K562 (cell line): ENCODE data around the gene COL8A2. TPM values are rescaled to one million over a fixed set of nuclear protein-coding genes. Genes with fewer than 3 reads are reported as not detected.

Source experiments
- ATAC-seq: fragments of 200-7000 bp; cut with Tn5 transposase; 3 replicates; pipeline ENCODE4 v1.9.1; 2020; ENCODE audit warnings: moderate library complexity
- BruUV-seq: library from RNA; stranded (reverse); fragments of 400-500 nt; replicated peaks from 2 replicates; lab custom pipeline; 2021; lab: Mats Ljungman, UMichigan
- CTCF ChIA-PET: fragments of 300-600 bp; formaldehyde crosslinking; extraction: SDS; loops from one replicate; lab custom pipeline; 2021; ENCODE audit warnings: low intra/inter-chr PET ratio; lab: Yijun Ruan, JAX
- POLR2A ChIA-PET: fragments of 300-600, 350-650 bp; sonication (Branson Sonifier 250); formaldehyde crosslinking; extraction: SDS; loops from one replicate; lab custom pipeline; 2021; ENCODE audit warnings: antibody characterized with exemption, inconsistent platforms; lab: Yijun Ruan, JAX
- DNase-seq, 4 experiments: peaks; one replicate each; pipeline versions ENCODE4 v3.0.0 to v3.0.0-alpha.2; 2011 to 2018; ENCODE audit warnings: low spot score in 3 of 4, mixed read lengths in 3 of 4; ENCODE audit errors: extremely low read depth in 1 of 4
- FAIRE-seq: peaks from 2 replicates; lab custom pipeline; 2011; peaks lifted over from hg19 to GRCh38; lab: Jason Lieb, UNC
- H2AFZ ChIP-seq: 2 replicates; pipeline ENCODE4 v1.6.0; 2011; ENCODE audit warnings: low read depth, low read length, control low read depth, inconsistent platforms
- H3K27ac ChIP-seq: fragments of 200-600 bp; 3 replicates; pipeline ENCODE4 v1.8.0; 2011; ENCODE audit warnings: low read depth, mild to moderate bottlenecking, control low read depth, inconsistent platforms, low read length, moderate library complexity, mixed read lengths; ENCODE audit errors: extremely low read depth
- H3K27me3 ChIP-seq, 2 experiments: fragments of 300-600 bp in 1 of 2; 2 replicates in 1 of 2; 3 replicates in 1 of 2; pipeline versions ENCODE4 v1.6.0 to v1.8.0; 2011; ENCODE audit warnings: inconsistent platforms in 2 of 2, low read length in 2 of 2, mild to moderate bottlenecking in 1 of 2, mixed read lengths in 1 of 2, moderate library complexity in 1 of 2; ENCODE audit not compliant: control insufficient read depth in 2 of 2, insufficient read depth in 2 of 2
- H3K36me3 ChIP-seq: fragments of 300-600 bp; 3 replicates; pipeline ENCODE4 v1.8.0; 2011; ENCODE audit warnings: mild to moderate bottlenecking, low read length, inconsistent platforms; ENCODE audit not compliant: control insufficient read depth, insufficient read depth
- H3K4me1 ChIP-seq, 2 experiments: fragments of 200-600 bp in 1 of 2; replicated peaks in 1 of 2; 2 replicates in 1 of 2; 3 replicates in 1 of 2; pipeline versions ENCODE4 v1.5.1 to v1.8.0; 2011; ENCODE audit warnings: inconsistent platforms in 2 of 2, low read length in 2 of 2, mild to moderate bottlenecking in 1 of 2, mixed read lengths in 1 of 2, moderate library complexity in 1 of 2; ENCODE audit not compliant: control insufficient read depth in 2 of 2, insufficient read depth in 2 of 2
- H3K4me2 ChIP-seq: 2 replicates; pipeline ENCODE4 v1.6.1; 2011; ENCODE audit warnings: low read length, control low read depth, inconsistent platforms, mixed read lengths; ENCODE audit not compliant: insufficient read depth
- H3K4me3 ChIP-seq: fragments of 200-600 bp; sonication (generic), shearing (Covaris generic); 2 replicates; pipeline ENCODE4 v1.5.1; 2016; ENCODE audit warnings: control low read depth, inconsistent platforms
- H3K79me2 ChIP-seq: fragments of 200-600 bp; 3 replicates; pipeline ENCODE4 v1.8.0; 2011; ENCODE audit warnings: low read length, inconsistent platforms; ENCODE audit not compliant: control insufficient read depth, insufficient read depth
- H3K9ac ChIP-seq, 2 experiments: 2 replicates each; pipeline versions ENCODE4 v1.6.0 to v1.6.1; 2011; ENCODE audit warnings: low read depth in 2 of 2, low read length in 2 of 2, control low read depth in 1 of 2, inconsistent platforms in 1 of 2, mild to moderate bottlenecking in 1 of 2, mixed read lengths in 1 of 2; ENCODE audit not compliant: insufficient read depth in 1 of 2
- H3K9me1 ChIP-seq: one replicate; pipeline ENCODE4 v1.6.0; 2011; ENCODE audit warnings: inconsistent platforms, mild to moderate bottlenecking, low read length, moderate library complexity; ENCODE audit not compliant: control insufficient read depth, insufficient read depth
- H3K9me3 ChIP-seq: replicated peaks from 2 replicates; pipeline ENCODE4 v1.5.1; 2011; ENCODE audit warnings: low read depth, low read length, inconsistent platforms; ENCODE audit not compliant: control insufficient read depth, insufficient read depth
- H4K20me1 ChIP-seq: replicated peaks from 2 replicates; pipeline ENCODE4 v1.6.1; 2011; ENCODE audit warnings: low read length, inconsistent platforms, mixed read lengths; ENCODE audit not compliant: control insufficient read depth, insufficient read depth
- BRF2 ChIP-seq: IDR thresholded peaks from 3 replicates; pipeline ENCODE4 v1.6.1; 2011; ENCODE audit warnings: borderline replicate concordance, mild to moderate bottlenecking; ENCODE audit not compliant: insufficient read length, insufficient read depth
- CTCF ChIP-seq, 3 experiments: IDR thresholded peaks in 2 of 3; conservative IDR thresholded peaks in 1 of 3; 2 replicates each; pipeline ENCODE4 v1.5.1; 2011 to 2012; ENCODE audit warnings: low read length in 3 of 3, mild to moderate bottlenecking in 3 of 3, control low read depth in 2 of 3, improper control_type of control experiment in 1 of 3, inconsistent platforms in 1 of 3, low read depth in 1 of 3, mixed read lengths in 1 of 3, moderate library complexity in 1 of 3; ENCODE audit not compliant: insufficient read depth in 2 of 3
- ZNF354B ChIP-seq: fragments of 250-450 bp; sonication (Bioruptor Pico); IDR thresholded peaks from 2 replicates; pipeline ENCODE4 v1.4.0; 2020
- WGBS: fragments of 100-300 bp; shearing (Covaris generic); methylation state at CpG from one replicate; pipeline ENCODE4 v1.1.6; 2016; ENCODE audit warnings: low coverage, mixed read lengths; ENCODE audit not compliant: insufficient coverage; ENCODE audit errors: missing lambda C conversion rate; 5-methylcytosine and 5-hydroxymethylcytosine counted together
- in situ Hi-C: fragments of 300-500 bp; cut with MboI; formaldehyde crosslinking; loops from 4 replicates; pipeline ENCODE4 v1.15.0; 2018; ENCODE audit warnings: inconsistent platforms, mixed read lengths
- intact Hi-C: fragments of 100-400 bp; cut with micrococcal nuclease; formaldehyde crosslinking; loops from 2 replicates; pipeline ENCODE4 v1.14.2; 2022
- polyA plus RNA-seq, 8 experiments: library from polyadenylated mRNA; depleted of rRNA in 4 of 8; stranded (reverse) in 5 of 8; unstranded in 3 of 8; fragments of >200 nt; fragmentation: Nextera tagmentation in 2 of 8; fragmentation: Illumina TruSeq in 1 of 8; extraction: Ambion mirVana in 2 of 8; extraction: Trizol in 1 of 8; gene quantifications; 2 replicates each; pipeline versions ENCODE4 v1.2.1 to v1.2.3, GENCODE V29; 2011 to 2014; ENCODE audit warnings: inconsistent platforms in 1 of 8, missing spikeins in 1 of 8
- total RNA-seq, 7 experiments: library from RNA; depleted of rRNA in 6 of 7; stranded (reverse); fragments of >200 nt in 6 of 7; fragmentation: Illumina TruSeq in 2 of 7; extraction: Trizol in 2 of 7; gene quantifications; 2 replicates each; pipeline versions ENCODE4 v1.2.1 to v1.2.3, GENCODE V29; 2011 to 2021; ENCODE audit warnings: low replicate concordance in 1 of 7

The COL8A2 gene
- total and polyA plus RNA-seq, 9 of the 15 experiments (the other 6 are each of a cell fraction or from before 2014, with no cell fraction given), result 0.03 to 0.14 (median 0.04) TPM; not detected in 5

GRCh38 chr1:36083219-36083618, 41.8 kb downstream of the COL8A2 start (continued):
- no peak for TF ChIP-seq BRF2

GRCh38 chr1:36081926-36082485, 43.0 kb downstream of the COL8A2 start:
- peaks cover 1 to 17% of the 10 kb centered on the region in 2 experiments; a peak in 4 of 5 replicates for H3K4me1 ChIP-seq
- ATAC-seq (peak; percentile 35; the same call in 1 of the 3 replicates), DNase-seq (peak in 1 of 4 experiments; percentile 25), FAIRE-seq (no peak)
- in situ Hi-C loops (no loop called here), intact Hi-C loops (no loop called here)
- WGBS, result 31% methylated on average over 3 of the region's 3 CpGs
- no peak for TF ChIP-seq ZNF354B
- peak; percentile 22 to 39 (median 23); a peak in 2 of 6 replicates for TF ChIP-seq CTCF (IDR thresholded peaks at IDR 0.05 in 2 of 3, conservative IDR thresholded peaks at IDR 0.05 in 1 of 3; ENCODE audit: insufficient read depth in 2 of 3, low read depth in 1 of 3, low read length in 3 of 3)
- H3K36me3 ChIP-seq, result no peaks in the 10 kb centered on the region
- H4K20me1 ChIP-seq, result no peaks in the 10 kb centered on the region
- H3K9me3 ChIP-seq, result no peaks in the 10 kb centered on the region
- BruUV-seq, result no TSS peak
- no peak overlapping the region for H2AFZ ChIP-seq
- ChIA-PET CTCF (no interaction called here), POLR2A (interaction anchor here (0.6 to 0.7 kb wide), 2 partner anchors 113 to 364 kb away, joined by 3 read pairs; no protein-coding TSS in a partner anchor)
- no peak overlapping the region for H3K4me2 ChIP-seq
- no peaks in the 10 kb centered on the region for H3K79me2 ChIP-seq
- no peak overlapping the region for H3K4me3 ChIP-seq
- no peaks in the 10 kb centered on the region for H3K9me1 ChIP-seq
- H3K27ac ChIP-seq, result no peak overlapping the region
- no peaks in the 10 kb centered on the region for H3K27me3 ChIP-seq
- peak overlapping the region in 1 of 2 experiments; percentile 63; a peak in 1 of 4 replicates for H3K9ac ChIP-seq
